Suprapubic skin (tissue), 4 donors: ENCODE results near the gene MRPL45. TPM values are rescaled to one million over a fixed set of nuclear protein-coding genes. Genes with fewer than 3 reads are reported as not detected.

Experiments used
- DNase-seq, 2 donors: peaks; one replicate each; pipeline ENCODE4 v3.0.0-alpha.2; 2019; ENCODE audit warnings: low spot score in 2 of 2
- H3K27ac ChIP-seq: fragments of 200-600 bp; sonication (generic); one replicate; pipeline ENCODE4 v1.5.1; 2019
- H3K27me3 ChIP-seq: fragments of 200-600 bp; sonication (generic); one replicate; pipeline ENCODE4 v1.5.1; 2019
- H3K36me3 ChIP-seq: fragments of 200-600 bp; sonication (generic); one replicate; pipeline ENCODE4 v1.5.1; 2019
- H3K4me1 ChIP-seq: fragments of 200-600 bp; sonication (generic); one replicate; pipeline ENCODE4 v1.5.1; 2019
- H3K4me3 ChIP-seq: fragments of 200-600 bp; sonication (generic); one replicate; pipeline ENCODE4 v1.5.1; 2019; ENCODE audit warnings: mild to moderate bottlenecking
- H3K9me3 ChIP-seq: fragments of 200-600 bp; sonication (generic); one replicate; pipeline ENCODE4 v1.5.1; 2019
- EP300 ChIP-seq: sonication (generic); formaldehyde crosslinking; IDR thresholded peaks from one replicate; pipeline ENCODE4 v1.6.1; 2017; ENCODE audit warnings: antibody characterized with exemption
- POLR2A ChIP-seq, 2 donors: fragments of 450-650 bp; IDR thresholded peaks; one replicate each; pipeline ENCODE4 v1.6.1; 2017; ENCODE audit warnings: antibody characterized with exemption in 2 of 2, mild to moderate bottlenecking in 2 of 2, moderate library complexity in 2 of 2
- POLR2AphosphoS5 ChIP-seq, 3 donors: sonication (generic); formaldehyde crosslinking; IDR thresholded peaks; one replicate each; pipeline ENCODE4 v1.6.1; 2017; ENCODE audit warnings: antibody characterized with exemption in 3 of 3
- WGBS: methylation state at CpG from one replicate; pipeline ENCODE4 v1.1.5; 2018; 5-methylcytosine and 5-hydroxymethylcytosine counted together
- total RNA-seq, 4 donors: library from RNA; depleted of rRNA; stranded (reverse); fragments of >200 nt; gene quantifications; one replicate each; pipeline ENCODE4 v1.1.0, GENCODE V29; 2016
- TF ChIP-seq, protein P1 (sequence below), 2 donors: fragments of 200-600 bp in 1 of 2; fragments of 450-650 bp in 1 of 2; sonication (generic) in 1 of 2; IDR thresholded peaks; one replicate each; pipeline ENCODE4 v1.5.1; 2016 to 2019; ENCODE audit warnings: antibody characterized with exemption in 2 of 2, mild to moderate bottlenecking in 1 of 2, moderate library complexity in 1 of 2

Gene MRPL45
- total RNA-seq, 4 donors from 2014 or later: 30.3 to 37.4 (median 32.8) TPM

DNA sequence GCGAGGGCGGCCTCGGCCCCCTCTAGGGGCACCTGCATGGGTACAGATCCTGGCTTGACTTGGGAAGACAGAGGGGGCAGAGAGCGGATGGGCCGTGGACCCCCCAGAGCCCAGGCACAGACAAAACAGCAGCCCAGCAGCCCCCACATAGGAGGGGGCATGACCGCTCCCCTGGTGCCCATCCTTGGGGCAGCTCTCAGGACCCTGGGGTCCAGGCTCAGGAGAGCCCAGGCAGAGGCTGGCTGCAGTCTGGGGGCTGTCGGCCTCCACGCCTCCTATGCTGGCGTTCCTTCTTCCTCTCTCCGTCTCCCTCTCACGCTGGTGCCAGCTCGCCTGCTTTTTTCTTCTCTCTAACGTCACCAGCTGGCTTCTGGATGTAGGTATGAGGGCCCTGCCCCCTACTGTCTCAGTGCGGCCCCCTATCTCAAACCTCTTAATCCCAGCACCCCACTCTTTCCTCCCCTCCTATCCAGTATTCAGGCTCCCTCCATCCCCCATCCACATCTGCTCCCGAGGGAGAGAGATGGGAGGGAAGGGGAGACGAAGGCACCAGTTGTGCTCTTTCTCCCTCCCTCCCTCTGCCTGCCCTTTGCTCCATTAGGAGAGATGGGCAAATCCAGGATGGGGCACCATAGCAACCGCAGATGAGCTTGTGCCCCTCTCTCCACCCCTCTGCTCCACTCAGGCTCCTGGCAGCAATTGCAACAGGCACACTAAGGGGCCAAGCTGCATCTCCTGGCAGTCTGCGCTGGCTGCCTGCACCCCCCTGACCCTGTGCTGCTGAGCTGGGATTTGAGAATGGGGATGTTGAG is 46.8 kb downstream of the MRPL45 start, which contains the start of gene GPR179:
TSS of gene GPR179 (minus strand) at position 349 of the 812 bp plus-strand sequence. CDS start at position 182, 167 bp downstream.
- TF ChIP-seq POLR2AphosphoS5 (IDR thresholded peaks at IDR 0.05): no peak
- TF ChIP-seq, protein P1, sequence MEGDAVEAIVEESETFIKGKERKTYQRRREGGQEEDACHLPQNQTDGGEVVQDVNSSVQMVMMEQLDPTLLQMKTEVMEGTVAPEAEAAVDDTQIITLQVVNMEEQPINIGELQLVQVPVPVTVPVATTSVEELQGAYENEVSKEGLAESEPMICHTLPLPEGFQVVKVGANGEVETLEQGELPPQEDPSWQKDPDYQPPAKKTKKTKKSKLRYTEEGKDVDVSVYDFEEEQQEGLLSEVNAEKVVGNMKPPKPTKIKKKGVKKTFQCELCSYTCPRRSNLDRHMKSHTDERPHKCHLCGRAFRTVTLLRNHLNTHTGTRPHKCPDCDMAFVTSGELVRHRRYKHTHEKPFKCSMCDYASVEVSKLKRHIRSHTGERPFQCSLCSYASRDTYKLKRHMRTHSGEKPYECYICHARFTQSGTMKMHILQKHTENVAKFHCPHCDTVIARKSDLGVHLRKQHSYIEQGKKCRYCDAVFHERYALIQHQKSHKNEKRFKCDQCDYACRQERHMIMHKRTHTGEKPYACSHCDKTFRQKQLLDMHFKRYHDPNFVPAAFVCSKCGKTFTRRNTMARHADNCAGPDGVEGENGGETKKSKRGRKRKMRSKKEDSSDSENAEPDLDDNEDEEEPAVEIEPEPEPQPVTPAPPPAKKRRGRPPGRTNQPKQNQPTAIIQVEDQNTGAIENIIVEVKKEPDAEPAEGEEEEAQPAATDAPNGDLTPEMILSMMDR (IDR thresholded peaks at IDR 0.05): no peak
- no peak for TF ChIP-seq POLR2A (IDR thresholded peaks at IDR 0.05)
- no peak for TF ChIP-seq EP300
- Histone ChIP-seq H3K4me3 (no peak within 1 kb of the TSS), H3K9me3 (no peaks in the 10 kb centered on the region), H3K36me3 (no peaks in the 10 kb centered on the region), H3K27me3 (peaks cover 11% of the 10 kb centered on the region), H3K4me1 (no peaks in the 10 kb centered on the region), H3K27ac (no peak within 1 kb of the TSS)
- no peak for DNase-seq
- 74% methylated on average over 17 of the region's 18 CpGs for WGBS

DNA sequence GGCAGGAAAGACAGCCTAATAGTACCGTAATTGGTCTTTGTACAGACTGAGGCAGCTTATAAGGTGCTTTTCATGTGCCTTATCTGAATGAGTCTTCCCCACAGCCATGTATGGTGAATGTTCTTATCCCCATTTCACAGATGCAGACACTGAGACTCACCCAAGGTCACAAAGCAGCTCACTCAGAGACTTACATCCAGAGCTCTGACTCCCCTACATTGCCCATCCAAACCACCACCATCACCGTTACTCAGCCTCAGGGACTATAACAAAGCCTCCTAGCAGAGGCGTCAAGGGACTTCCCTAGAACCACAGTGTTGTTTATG is 47.4 kb downstream of the MRPL45 start:
- TF ChIP-seq POLR2AphosphoS5 (IDR thresholded peaks at IDR 0.05) (no peak), POLR2A (IDR thresholded peaks at IDR 0.05) (no peak), EP300 (no peak)
- 77% methylated on average over 3 of the region's 3 CpGs for WGBS
- H3K36me3 ChIP-seq: no peaks in the 10 kb centered on the region
- H3K27ac ChIP-seq: no peak overlapping the region
- H3K4me1 ChIP-seq: no peaks in the 10 kb centered on the region
- no peak for DNase-seq
- H3K4me3 ChIP-seq: no peak overlapping the region
- H3K27me3 ChIP-seq: peaks cover 11% of the 10 kb centered on the region
- no peaks in the 10 kb centered on the region for H3K9me3 ChIP-seq

DNA sequence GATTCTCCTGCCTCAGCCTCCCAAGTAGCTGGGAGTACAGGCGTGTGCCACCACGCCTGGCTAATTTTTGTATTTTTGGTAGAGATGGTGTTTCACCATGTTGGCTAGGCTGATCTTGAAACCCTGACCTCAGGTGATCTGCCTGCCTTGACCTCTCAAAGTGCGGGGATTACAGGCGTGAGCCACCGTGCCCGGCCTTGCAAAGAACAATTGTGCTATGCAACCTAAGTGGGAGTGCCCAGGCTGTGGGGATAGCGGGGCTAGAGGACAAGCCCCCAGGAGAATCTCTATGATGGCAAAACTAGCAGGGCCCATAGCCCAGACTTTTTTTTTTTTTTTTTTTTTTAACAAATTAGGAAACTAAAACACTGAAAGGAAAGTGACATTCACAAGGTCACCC is 48.8 kb downstream of the MRPL45 start:
- no peak for DNase-seq
- Histone ChIP-seq H3K4me3 (no peak overlapping the region), H3K4me1 (no peaks in the 10 kb centered on the region), H3K9me3 (no peaks in the 10 kb centered on the region), H3K27ac (no peak overlapping the region), H3K27me3 (peaks cover 11% of the 10 kb centered on the region), H3K36me3 (no peaks in the 10 kb centered on the region)
- WGBS: 93% methylated on average over 7 of the region's 7 CpGs
- TF ChIP-seq POLR2A (IDR thresholded peaks at IDR 0.05) (no peak), EP300 (no peak), POLR2AphosphoS5 (IDR thresholded peaks at IDR 0.05) (no peak)
- TF ChIP-seq, protein P1 (IDR thresholded peaks at IDR 0.05): no peak

DNA sequence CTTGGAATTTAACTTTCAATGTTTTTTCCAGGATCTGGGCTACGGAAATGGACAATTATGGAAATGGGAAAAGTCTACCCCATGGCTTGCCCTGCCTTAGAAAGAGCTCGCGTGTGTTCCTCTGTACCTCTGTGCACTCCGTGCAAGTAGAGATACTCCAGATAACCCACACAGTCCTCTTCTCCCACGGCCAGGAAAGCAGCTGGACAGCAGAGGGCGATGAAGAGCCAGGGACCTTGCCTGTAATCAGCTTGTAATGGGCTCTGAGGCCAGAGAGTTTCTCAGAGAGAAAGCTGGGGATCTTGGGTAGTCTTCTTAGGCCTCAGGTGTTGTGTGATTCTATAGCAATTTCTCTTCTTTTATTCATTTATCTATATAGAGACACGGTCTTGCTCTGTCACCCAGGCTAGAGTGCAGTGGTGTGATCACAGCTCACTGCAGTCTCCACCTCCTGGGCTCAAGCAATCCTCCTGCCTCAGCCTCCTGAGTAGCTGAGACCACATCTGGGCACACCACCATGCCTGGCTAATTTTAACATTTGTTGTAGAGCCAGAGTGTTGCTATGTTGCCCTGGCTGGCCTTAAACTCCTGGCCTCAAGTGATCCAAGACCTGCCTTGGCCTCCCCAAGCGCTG is 52.2 kb downstream of the MRPL45 start:
- TF ChIP-seq POLR2A (IDR thresholded peaks at IDR 0.05): no peak
- TF ChIP-seq, protein P1 (IDR thresholded peaks at IDR 0.05): peak; percentile 82 to 87
- no peak for TF ChIP-seq POLR2AphosphoS5 (IDR thresholded peaks at IDR 0.05)
- DNase-seq: peak in 1 of 2 donors; percentile 89
- no peak overlapping the region for H3K27ac ChIP-seq
- H3K4me1 ChIP-seq: peaks cover 19% of the 10 kb centered on the region
- 13% methylated on average over 8 of the region's 8 CpGs for WGBS
- H3K36me3 ChIP-seq: no peaks in the 10 kb centered on the region
- peaks cover 8% of the 10 kb centered on the region for H3K27me3 ChIP-seq
- no peaks in the 10 kb centered on the region for H3K9me3 ChIP-seq
- no peak overlapping the region for H3K4me3 ChIP-seq

DNA sequence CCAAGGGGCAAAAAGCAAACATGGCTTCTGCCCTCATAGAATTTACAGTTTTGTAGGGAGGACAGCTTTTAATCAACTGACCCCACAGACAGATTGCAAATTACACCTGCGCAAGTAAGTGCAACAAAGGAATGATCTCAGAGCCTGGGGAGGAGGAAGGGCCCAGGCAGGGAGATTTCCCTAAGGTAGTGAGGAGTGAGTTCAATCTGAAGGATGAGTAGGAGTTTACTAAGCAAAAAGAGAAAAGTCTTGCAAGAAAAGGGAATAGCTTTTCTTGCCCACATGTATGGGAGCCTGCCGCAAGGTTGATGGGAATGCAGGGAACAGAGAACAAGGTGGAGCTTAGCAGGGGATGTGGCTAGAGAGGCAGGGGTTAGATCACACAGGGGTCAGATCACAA is 53.1 kb downstream of the MRPL45 start:
- TF ChIP-seq POLR2AphosphoS5 (IDR thresholded peaks at IDR 0.05) (no peak), POLR2A (IDR thresholded peaks at IDR 0.05) (no peak), EP300 (no peak)
- TF ChIP-seq, protein P1 (IDR thresholded peaks at IDR 0.05): no peak
- Histone ChIP-seq H3K27ac (no peak overlapping the region), H3K9me3 (no peaks in the 10 kb centered on the region), H3K27me3 (peaks cover 6% of the 10 kb centered on the region), H3K4me1 (peaks cover 28% of the 10 kb centered on the region), H3K36me3 (no peaks in the 10 kb centered on the region), H3K4me3 (no peak overlapping the region)
- DNase-seq: no peak
- 86% methylated on average over 2 of the region's 2 CpGs for WGBS
